CD4-positive, alpha-beta memory T cell (primary cell): Measurements from ENCODE around the gene NDN. TPM values are rescaled to one million over a fixed set of nuclear protein-coding genes. Genes with fewer than 3 reads are reported as not detected.

Experiments
- polyA plus RNA-seq, 2 donors: library from polyadenylated mRNA; unstranded; fragments of 300-500 nt; fragmentation: Illumina TruSeq; gene quantifications; one replicate each; pipeline ENCODE4 v1.2.3, GENCODE V29; 2021
- total RNA-seq, 2 experiments: library from RNA; stranded (reverse); gene quantifications; one replicate each; pipeline ENCODE4 v1.2.3, GENCODE V29; 2021

The NDN gene
- total and polyA plus RNA-seq, 4 experiments from 2014 or later: 0.19 to 0.73 TPM; not detected in 2

Other genes starting within 250 kb of the NDN start
- gene GOLGA6L2, start 240.1 kb downstream of the NDN start, total RNA-seq: not detected
- gene GOLGA6L2, start 240.1 kb downstream of the NDN start, polyA plus RNA-seq: not detected
- gene MKRN3, start 121.6 kb downstream of the NDN start, total RNA-seq: 10 to 100 TPM in 1 of 2 experiments, 1 to 10 TPM in 1; 9.9 to 10.9 TPM
- 1 to 10 TPM in 1 of 2 donors, under 1 TPM in 1; 0.64 to 2.6 TPM for gene MKRN3, start 121.6 kb downstream of the NDN start, polyA plus RNA-seq
- gene MAGEL2, start 39.4 kb downstream of the NDN start, total RNA-seq: not detected
- not detected for gene MAGEL2, start 39.4 kb downstream of the NDN start, polyA plus RNA-seq